Head of caudate nucleus (tissue), 42 donors: Measurements from ENCODE around the gene RAB4A.
"Not testable (repeated sequence)": the region's sequence is repeated elsewhere in the genome, so short reads cannot be mapped to it uniquely, and the experiment has no call there.

ENCODE experiments used
- DNase-seq, 42 donors: peaks; one replicate each; pipeline versions ENCODE4 v3.0.0 to v3.0.0-alpha.2; 2020 to 2021; ENCODE audit warnings: mixed read lengths in 7 of 42
- intact Hi-C: fragments of 100-400 bp; cut with DNase I; formaldehyde crosslinking; loops from one replicate; pipeline ENCODE4 v1.15.0; 2022

RAB4A gene

GRCh38 chr1:229318056-229318455 lies 47.1 kb downstream of the RAB4A start:
- intact Hi-C loops: no loop called here
- DNase-seq: no peak

- no peak for DNase-seq
- intact Hi-C loops: no loop called here
Measured at GRCh38 chr1:229319487-229319886, 48.6 kb downstream of the RAB4A start.

- DNase-seq: peak in 1 of 42 donors; percentile 15
- intact Hi-C loops: no loop called here
Measured at GRCh38 chr1:229323201-229323600, 52.3 kb downstream of the RAB4A start.

- peak in 1 of 42 donors; percentile 10 for DNase-seq
- intact Hi-C loops: no loop called here
Measured at GRCh38 chr1:229323885-229324553, 53.1 kb downstream of the RAB4A start.

- intact Hi-C loops: no loop called here
- DNase-seq: no peak
Measured at GRCh38 chr1:229325401-229325800, 54.5 kb downstream of the RAB4A start.

GRCh38 chr1:229325853-229326487 lies 55.1 kb downstream of the RAB4A start:
- no peak for DNase-seq
- intact Hi-C loops: no loop called here

- intact Hi-C loops: no loop called here
- peak in 1 of 42 donors; percentile 13 for DNase-seq
Measured at GRCh38 chr1:229326601-229327000, 55.7 kb downstream of the RAB4A start.

GRCh38 chr1:229327765-229328164 lies 56.9 kb downstream of the RAB4A start:
- peak in 1 of 42 donors; percentile 4 for DNase-seq
- intact Hi-C loops: not testable (repeated sequence)

GRCh38 chr1:229328598-229329362 lies 57.9 kb downstream of the RAB4A start:
- DNase-seq: peak in 1 of 42 donors; percentile 8
- intact Hi-C loops: no loop called here

- DNase-seq: no peak
- intact Hi-C loops: no loop called here
Measured at GRCh38 chr1:229334269-229334668, 63.4 kb downstream of the RAB4A start.

- intact Hi-C loops: no loop called here
- peak in 1 of 42 donors; percentile 26 for DNase-seq
Measured at GRCh38 chr1:229334716-229335115, 63.8 kb downstream of the RAB4A start.

GRCh38 chr1:229336345-229336744 lies 65.4 kb downstream of the RAB4A start:
- intact Hi-C loops: no loop called here
- DNase-seq: peak in 2 of 42 donors; percentile 14 to 38

- intact Hi-C loops: no loop called here
- no peak for DNase-seq
Measured at GRCh38 chr1:229339086-229339485, 68.2 kb downstream of the RAB4A start.

GRCh38 chr1:229339520-229339919 lies 68.6 kb downstream of the RAB4A start:
- peak in 1 of 42 donors; percentile 25 for DNase-seq
- intact Hi-C loops: no loop called here

GRCh38 chr1:229340496-229340895 lies 69.6 kb downstream of the RAB4A start:
- intact Hi-C loops: loop anchor here (5.0 to 10.0 kb wide), 3 partner anchors 64 to 83 kb away; partner anchors contain the start of gene RAB4A
- peak in 34 of 42 donors; percentile 17 to 81 (median 54) for DNase-seq

- intact Hi-C loops: loop anchor here (5.0 to 10.0 kb wide), 3 partner anchors 63 to 85 kb away; partner anchors contain the start of gene RAB4A
Measured at GRCh38 chr1:229341774-229342655, 71.1 kb downstream of the RAB4A start.

GRCh38 chr1:229342656-229343569 lies 72.0 kb downstream of the RAB4A start, which contains the start of gene CCSAP:
TSS of gene CCSAP (minus strand) at chr1:229343047. CDS start at chr1:229342465, 582 bp downstream.
- DNase-seq: peak in 41 of 42 donors; percentile 28 to 89 (median 77)
- intact Hi-C loops: loop anchor here (5.0 to 10.0 kb wide), 3 partner anchors 62 to 86 kb away; partner anchors contain the start of gene RAB4A

More at GRCh38 chr1:229341774-229342655, 71.1 kb downstream of the RAB4A start:
- peak; percentile 81 to 97 (median 92) for DNase-seq
